ENCODE results near the gene INSC. TPM values are rescaled to one million over a fixed set of nuclear protein-coding genes. Genes with fewer than 3 reads are reported as not detected.
"Not testable (repeated sequence)": the region's sequence is repeated elsewhere in the genome, so short reads cannot be mapped to it uniquely, and the experiment has no call there.

The INSC gene, protein sequence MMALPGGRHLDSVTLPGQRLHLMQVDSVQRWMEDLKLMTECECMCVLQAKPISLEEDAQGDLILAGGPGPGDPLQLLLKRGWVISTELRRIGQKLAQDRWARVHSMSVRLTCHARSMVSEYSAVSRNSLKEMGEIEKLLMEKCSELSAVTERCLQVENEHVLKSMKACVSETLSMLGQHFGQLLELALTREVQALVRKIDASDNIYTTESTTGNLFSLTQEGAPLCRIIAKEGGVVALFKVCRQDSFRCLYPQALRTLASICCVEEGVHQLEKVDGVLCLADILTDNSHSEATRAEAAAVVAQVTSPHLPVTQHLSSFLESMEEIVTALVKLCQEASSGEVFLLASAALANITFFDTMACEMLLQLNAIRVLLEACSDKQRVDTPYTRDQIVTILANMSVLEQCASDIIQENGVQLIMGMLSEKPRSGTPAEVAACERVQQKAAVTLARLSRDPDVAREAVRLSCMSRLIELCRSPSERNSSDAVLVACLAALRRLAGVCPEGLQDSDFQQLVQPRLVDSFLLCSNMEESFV
- total RNA-seq, result not detected

DNA sequence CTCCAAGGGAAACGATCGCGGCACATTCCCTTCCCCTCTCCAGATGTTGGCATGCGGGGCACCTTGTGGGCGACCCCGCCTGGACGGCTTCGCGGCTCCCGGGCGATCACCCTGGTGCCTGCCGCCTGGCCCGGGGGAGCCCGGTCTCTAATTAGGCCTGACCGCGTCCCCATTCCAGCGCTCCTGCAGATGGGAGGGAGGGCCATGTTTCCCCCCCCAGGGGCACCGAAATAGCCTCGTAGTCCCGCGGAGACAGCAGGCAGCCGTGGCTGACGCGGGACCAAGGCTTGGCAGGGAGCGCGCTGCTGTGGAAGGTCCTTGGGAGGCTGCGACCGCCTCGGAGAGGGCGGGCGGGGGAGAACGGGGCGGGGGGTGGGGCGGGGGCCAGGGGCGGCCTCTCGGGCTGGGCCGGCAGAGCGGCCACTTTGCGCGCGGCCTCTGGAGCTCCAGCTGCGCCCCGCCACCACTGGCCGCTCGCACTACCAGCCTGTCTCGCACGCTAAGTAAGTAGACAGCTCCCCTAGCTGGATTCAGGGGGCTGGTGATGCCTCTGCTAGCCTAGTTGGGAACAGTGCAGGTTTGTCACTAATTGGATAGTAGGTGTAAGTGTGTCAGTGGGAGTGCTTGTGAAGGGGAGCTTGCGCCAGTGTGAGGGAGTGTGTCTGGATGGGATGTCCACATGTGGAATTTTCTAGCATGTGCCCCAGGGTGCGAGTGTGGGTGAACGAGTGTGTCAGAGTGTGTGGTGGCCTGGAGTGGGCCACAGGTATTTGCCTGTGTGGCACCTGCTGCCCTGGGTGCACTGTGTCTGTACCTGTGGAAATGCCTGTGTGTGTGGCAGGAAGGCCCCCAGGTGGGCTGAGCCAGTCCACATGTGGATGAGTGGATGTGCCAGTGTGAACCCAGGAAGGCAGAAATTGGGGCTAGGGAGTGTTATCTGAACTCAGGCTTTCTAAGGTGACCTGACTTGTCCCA, at the start of gene INSC:
INSC (plus strand) TSS at position 423 of the 975 bp plus-strand sequence. CDS start 34,252 bp downstream, outside the sequence.
- H3K4me1 ChIP-seq, result no peaks in the 10 kb centered on the region
- no peaks in the 10 kb centered on the region for H3K9me3 ChIP-seq
- TF ChIP-seq, protein P1, sequence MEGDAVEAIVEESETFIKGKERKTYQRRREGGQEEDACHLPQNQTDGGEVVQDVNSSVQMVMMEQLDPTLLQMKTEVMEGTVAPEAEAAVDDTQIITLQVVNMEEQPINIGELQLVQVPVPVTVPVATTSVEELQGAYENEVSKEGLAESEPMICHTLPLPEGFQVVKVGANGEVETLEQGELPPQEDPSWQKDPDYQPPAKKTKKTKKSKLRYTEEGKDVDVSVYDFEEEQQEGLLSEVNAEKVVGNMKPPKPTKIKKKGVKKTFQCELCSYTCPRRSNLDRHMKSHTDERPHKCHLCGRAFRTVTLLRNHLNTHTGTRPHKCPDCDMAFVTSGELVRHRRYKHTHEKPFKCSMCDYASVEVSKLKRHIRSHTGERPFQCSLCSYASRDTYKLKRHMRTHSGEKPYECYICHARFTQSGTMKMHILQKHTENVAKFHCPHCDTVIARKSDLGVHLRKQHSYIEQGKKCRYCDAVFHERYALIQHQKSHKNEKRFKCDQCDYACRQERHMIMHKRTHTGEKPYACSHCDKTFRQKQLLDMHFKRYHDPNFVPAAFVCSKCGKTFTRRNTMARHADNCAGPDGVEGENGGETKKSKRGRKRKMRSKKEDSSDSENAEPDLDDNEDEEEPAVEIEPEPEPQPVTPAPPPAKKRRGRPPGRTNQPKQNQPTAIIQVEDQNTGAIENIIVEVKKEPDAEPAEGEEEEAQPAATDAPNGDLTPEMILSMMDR (IDR thresholded peaks at IDR 0.05 in 4 of 5, conservative IDR thresholded peaks at IDR 0.05 in 1 of 5), result no peak
- TF ChIP-seq POLR2A (IDR thresholded peaks at IDR 0.05), result no peak
- no peak for DNase-seq
- peak within 1 kb of the TSS in 2 of 4 donors; percentile 0 to 17 for H3K4me3 ChIP-seq
- no peak for ATAC-seq
- in situ Hi-C loops (cut with MboI; ENCODE audit: low sequenced_read_pairs in 4 of 4), result no loop called here
- no peaks in the 10 kb centered on the region for H3K36me3 ChIP-seq
- peaks cover 11 to 25% (median 19%) of the 10 kb centered on the region in 3 donors for H3K27me3 ChIP-seq
- intact Hi-C loops (cut with DNase I; ENCODE audit: low total_unique reads), result no loop called here
- H3K27ac ChIP-seq, result no peak within 1 kb of the TSS

DNA sequence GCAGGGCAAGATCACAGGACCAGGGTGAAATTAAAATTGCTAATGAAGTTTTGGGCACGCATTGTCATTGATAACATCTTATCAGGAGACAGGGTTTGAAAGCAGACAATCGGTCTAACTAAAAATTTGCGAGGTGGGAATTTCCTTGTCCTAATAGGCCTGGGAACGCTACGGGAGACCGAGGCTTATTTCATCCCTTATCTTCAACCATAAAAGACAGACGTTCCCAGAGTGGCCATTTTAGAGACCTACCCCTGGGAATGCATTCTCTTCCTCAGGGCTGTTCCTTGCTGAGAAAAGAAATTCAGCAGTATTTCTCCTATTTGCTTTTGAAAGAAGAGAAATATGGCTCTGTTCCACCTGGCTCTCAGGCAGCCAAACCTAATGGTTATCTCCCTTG, 45.0 kb upstream of the INSC start:
- H3K9me3 ChIP-seq; H3K27ac ChIP-seq; H3K4me3 ChIP-seq; intact Hi-C loops (cut with DNase I; ENCODE audit: low total_unique reads); DNase-seq; in situ Hi-C loops (cut with MboI; ENCODE audit: low sequenced_read_pairs in 4 of 4); ATAC-seq; H3K36me3 ChIP-seq: not testable (repeated sequence)
- H3K27me3 ChIP-seq, result peaks cover 28 to 37% (median 31%) of the 10 kb centered on the region in 3 donors
- H3K4me1 ChIP-seq, result peaks cover 4 to 18% of the 10 kb centered on the region in 2 donors

DNA sequence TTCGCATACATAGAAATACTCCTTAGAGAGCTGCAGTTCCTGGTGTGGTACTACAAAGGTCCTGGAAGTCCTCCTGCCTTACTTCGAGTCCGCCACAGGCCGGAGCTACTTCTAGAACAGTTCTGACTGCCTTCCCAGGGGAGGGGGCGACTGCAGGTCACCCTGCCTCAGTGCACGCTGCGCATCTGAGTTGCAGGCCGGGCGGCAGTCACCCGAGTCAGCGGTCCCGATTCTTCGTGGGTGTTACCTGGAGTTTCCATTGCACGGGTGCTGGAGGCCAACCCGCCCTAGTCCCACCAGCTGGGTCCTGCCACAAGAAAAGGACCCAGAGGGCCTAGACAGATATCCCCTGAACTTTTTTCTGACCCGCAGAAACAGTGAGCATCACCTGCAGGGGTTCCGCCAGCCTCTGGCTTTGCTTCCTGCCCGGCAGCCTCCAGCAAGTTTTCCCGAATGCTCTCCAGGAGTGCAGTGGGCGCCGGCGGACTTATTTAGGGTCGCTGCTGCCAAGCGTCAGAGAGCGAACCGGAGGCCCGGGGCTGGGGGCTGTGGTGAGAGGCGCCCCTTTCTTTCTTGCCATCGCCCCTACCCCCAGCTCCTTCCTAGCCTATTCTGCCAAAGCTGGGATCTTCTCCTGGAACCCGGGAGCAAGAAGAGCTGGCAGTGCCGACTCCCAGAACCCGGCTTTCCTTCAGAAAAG, 43.0 kb upstream of the INSC start:
- Histone ChIP-seq H3K36me3 (no peaks in the 10 kb centered on the region), H3K4me3 (no peak overlapping the region), H3K27me3 (peaks cover 28 to 38% (median 31%) of the 10 kb centered on the region in 3 donors), H3K9me3 (no peaks in the 10 kb centered on the region), H3K4me1 (peaks cover 4 to 18% of the 10 kb centered on the region in 2 donors), H3K27ac (no peak overlapping the region)
- DNase-seq, result no peak
- no peak for TF ChIP-seq POLR2A (IDR thresholded peaks at IDR 0.05)
- TF ChIP-seq, protein P1 (IDR thresholded peaks at IDR 0.05 in 4 of 5, conservative IDR thresholded peaks at IDR 0.05 in 1 of 5), result no peak
- intact Hi-C loops (cut with DNase I; ENCODE audit: low total_unique reads) (no loop called here), in situ Hi-C loops (cut with MboI; ENCODE audit: low sequenced_read_pairs in 4 of 4) (no loop called here)
- ATAC-seq, result no peak

DNA sequence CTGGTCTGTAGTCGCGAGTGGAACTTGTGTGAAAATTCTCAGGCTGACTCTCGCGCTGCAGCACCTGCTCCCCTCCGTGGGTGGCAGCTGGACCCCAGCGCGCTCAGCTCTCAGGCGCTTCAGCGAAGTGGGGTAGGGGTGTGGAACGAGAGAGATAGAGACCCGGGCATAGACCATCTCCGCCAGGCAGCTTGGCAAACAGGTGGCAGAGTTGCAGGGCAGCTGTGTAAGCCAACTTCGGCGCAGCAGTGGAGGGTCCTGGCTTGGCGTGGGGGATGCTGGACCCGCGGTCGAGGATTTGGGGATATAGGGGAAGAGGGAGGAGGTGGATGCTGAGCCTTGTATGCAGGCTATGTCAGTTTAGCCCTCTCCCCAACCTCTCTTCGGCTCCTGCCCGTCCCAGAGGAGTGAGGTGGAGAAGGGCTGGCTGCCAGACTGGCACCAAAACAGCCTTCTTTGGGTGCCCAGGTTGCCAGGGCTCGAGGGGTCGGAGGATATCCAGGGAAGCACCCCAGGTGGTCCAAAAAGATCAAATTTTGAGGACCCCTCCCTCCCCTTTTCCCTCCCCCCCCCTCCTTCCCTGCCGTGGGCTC, 42.1 kb upstream of the INSC start:
- intact Hi-C loops (cut with DNase I; ENCODE audit: low total_unique reads) (no loop called here), in situ Hi-C loops (cut with MboI; ENCODE audit: low sequenced_read_pairs in 4 of 4) (no loop called here)
- Histone ChIP-seq H3K27ac (no peak overlapping the region), H3K27me3 (peaks cover 28 to 38% (median 31%) of the 10 kb centered on the region in 3 donors), H3K4me3 (no peak overlapping the region), H3K9me3 (no peaks in the 10 kb centered on the region), H3K36me3 (no peaks in the 10 kb centered on the region), H3K4me1 (peaks cover 4 to 18% of the 10 kb centered on the region in 2 donors)
- no peak for DNase-seq
- TF ChIP-seq, protein P1 (IDR thresholded peaks at IDR 0.05 in 4 of 5, conservative IDR thresholded peaks at IDR 0.05 in 1 of 5), result no peak
- TF ChIP-seq POLR2A (IDR thresholded peaks at IDR 0.05), result no peak
- ATAC-seq, result no peak
